GM21528 (cell line): Measurements from ENCODE around the gene STPG2.

Source experiments
- ATAC-seq: cut with Tn5 transposase; IDR thresholded peaks from one replicate; pipeline ENCODE4 v1.9.1; 2021; ENCODE audit warnings: mild to moderate bottlenecking, moderate library complexity; ENCODE audit not compliant: unreplicated experiment, low FRiP score

The STPG2 gene

DNA sequence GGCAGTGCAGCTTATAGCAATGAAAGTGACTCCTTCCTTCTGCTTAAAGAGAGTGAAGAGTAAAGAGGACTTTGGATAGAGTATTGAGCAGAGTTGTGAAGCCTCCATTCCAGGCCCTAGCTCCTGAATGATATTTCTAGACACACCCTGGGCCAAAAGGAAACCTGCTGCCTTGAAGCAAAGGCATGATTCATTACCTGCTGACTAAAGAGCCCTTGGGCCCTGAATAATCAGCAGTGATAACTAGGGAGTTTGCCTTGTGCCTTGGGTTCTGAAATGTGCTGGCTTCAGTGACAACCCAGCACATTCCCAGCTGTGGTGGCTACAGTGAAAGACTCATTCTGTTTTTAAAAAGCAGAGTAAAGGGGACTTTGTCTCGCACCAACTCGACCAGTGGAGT is 49.2 kb downstream of the STPG2 start:
- no peak for ATAC-seq

DNA sequence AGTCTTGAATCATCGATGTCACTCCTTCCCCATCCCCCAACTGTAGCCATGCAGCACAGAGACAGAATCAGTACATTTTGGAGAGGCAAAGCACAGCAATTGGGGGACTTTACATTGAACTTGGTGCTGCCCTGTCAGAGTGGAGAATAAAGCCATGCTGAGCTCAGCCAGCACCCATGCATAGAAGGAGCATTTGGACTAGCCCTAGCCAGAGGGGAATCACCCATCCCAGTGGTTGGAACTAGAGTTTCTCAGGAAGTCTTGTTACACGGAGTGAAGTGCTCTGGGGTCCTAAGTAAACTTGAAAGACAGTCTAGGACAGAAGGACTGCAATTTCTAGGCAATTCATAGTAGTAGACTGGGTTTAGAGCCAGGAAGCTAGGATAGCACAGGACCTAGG is 49.6 kb downstream of the STPG2 start:
- ATAC-seq, result no peak

DNA sequence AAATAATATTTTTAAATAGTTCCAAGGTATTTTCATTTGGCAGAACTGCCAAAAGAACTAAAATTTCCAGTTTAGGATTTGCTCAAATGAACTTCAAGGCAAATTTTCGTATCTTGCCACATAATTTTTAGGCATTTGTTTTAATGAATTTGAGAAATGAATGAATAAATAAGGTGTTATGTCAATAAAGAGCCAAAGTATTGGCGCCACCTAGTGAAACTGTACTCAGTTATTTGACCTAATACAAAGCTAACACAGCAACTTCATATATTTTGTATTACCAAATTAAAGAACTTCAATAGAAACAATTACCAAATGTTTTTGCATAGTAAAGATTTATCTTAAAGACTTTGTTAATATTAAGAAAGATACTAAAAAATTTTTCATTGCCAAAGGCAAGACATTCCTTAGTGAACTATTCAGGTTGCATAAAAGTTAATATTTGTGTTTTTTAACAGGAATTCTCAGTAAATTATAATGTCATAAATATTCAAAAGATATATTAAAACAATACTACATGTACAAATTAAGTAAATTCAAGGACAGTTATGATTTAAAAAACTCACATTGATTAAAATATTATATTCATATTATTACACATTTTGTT is 50.3 kb downstream of the STPG2 start:
- ATAC-seq, result no peak

DNA sequence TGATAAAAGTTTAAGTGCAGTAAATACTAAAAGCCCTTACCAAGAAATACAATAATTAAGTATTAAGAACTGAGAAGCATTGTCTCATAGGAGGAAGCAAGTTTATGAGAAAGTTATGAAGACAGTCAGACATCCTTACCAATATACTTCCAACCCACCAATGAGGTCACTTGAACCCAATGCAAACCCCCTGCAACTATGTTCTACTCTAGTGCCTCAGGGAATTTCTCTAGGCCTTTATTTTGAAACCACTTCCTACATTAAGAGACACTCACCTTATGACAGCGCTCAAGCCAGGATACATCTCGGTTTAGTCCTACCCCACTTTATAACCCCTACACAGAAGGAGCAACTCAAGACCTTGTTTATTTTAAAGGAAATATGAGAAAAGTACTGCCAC is 61.3 kb downstream of the STPG2 start:
- no peak for ATAC-seq

DNA sequence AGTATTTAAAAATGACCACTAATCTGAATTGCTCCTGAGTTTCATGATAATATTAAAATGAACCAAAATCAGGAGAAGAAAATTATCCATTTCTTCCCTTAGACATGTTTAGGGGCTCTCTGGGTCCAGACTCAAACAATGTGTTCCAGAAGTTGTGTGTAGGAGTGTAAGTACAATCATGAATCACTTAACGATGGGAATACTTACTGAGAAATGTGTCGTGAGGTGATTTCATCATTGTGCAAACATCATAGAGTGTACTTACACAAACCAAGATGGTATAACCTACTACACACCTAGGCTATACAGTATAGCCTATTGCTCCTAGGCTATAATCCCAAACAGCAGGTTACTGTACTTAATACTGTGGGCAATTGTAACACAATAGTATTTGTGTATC is 74.8 kb downstream of the STPG2 start:
- no peak for ATAC-seq

DNA sequence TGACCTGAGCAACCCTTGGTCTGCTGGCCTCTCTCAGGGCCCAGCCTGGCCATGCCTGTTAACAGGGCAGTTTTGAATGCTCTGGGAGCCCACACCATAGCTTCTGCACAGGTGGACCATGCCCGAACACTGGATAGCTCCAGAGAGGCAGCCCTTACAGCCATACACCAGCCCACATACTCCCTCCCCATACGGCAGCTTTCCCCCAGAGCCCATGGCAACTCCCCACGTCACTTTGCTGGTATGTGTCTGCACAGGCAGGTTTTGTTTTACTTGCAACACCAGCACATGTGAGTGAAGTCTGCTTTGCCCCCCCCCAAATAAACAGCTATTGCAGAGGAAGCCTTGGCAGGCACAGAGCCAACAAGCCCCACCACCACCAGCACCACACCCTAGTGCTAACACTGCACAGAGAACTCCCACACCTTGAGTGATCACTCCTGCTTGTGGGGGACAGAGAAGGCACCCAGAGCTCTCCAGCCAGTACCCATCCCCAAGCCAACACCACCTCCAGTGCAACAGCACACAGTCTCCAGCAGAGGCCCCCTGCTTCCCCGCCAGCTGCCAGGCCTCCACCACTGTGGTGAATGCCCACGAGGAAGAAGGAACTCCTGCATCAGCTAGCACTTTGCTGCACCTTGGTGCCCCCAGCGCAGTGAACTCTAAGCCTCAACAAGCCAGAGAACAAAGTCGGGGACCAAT is 87.3 kb downstream of the STPG2 start:
- no peak for ATAC-seq

DNA sequence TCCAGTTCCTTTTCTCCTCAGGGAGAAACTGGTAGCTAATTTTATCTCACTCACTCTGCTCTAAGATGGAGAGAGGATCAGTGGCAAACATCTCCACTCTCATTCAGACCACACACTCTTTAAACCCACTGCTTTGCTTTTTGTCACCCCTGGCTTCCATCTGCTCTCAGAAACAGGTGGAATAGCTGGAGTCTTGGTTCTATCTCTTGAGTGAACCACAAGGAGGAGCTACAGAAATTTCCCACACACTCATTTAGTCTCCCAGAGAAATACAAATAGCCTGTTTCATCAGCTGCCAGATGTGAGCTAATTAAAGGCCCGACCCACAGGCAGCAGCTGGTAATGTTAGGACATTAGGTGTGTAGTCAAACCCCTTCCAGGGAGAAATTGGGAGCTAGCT is 96.6 kb downstream of the STPG2 start:
- ATAC-seq, result no peak

DNA sequence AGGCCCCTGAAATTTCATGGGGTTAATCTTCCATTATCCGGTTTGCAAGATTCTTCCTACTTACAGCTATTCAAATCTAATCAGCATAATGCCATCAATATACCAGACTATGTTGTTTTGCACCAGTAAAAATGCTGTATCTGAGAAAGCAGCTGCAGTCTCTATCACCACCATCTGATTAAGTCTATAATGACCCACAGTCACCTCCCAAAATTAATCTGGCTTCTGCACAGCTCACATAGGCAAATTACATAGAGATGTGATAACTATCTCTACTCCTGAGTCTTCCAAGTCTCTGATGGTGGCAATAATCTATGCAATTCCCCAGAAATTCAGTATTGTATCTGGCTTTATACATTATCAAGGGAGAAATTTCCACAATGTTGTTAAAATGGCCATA is 113.2 kb downstream of the STPG2 start:
- ATAC-seq, result no peak

DNA sequence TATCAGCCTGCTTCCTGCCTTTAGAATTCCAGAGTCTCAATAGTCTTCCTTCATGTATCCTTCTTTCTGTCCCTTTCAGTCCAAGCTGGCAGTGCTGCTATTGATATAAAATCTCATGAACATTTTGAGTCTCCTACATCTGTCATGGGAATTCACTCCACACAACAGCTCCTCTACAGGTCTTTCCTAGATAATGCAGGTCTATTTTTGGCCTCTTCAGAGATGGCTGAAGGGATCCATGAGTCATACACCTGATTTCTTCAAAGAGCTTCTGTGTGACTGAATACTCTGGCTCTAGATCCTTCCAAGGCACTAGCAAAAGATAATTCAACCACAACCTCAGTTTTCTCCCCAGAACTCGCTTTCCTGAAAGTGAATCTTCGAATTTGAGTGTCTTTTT is 115.4 kb downstream of the STPG2 start:
- ATAC-seq, result no peak

DNA sequence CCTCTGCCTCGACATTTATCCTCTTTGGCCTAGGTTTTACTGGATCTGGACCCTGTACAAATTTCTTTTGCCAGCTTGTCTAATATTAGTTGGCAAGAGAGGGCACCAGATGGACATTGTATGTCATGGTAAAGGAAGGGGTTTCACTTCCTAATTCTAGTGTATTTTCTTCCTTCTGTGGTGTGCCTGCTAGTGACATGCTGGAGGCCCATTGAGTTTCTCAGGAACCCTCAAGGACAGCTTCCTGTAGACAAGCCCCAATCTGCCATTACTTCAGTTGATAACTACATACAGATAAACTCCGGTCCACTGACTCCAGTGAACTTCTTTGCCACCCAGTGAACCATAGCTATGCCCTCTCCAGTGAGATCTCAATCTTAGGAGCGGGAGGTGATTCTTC is 116.9 kb downstream of the STPG2 start:
- no peak for ATAC-seq

DNA sequence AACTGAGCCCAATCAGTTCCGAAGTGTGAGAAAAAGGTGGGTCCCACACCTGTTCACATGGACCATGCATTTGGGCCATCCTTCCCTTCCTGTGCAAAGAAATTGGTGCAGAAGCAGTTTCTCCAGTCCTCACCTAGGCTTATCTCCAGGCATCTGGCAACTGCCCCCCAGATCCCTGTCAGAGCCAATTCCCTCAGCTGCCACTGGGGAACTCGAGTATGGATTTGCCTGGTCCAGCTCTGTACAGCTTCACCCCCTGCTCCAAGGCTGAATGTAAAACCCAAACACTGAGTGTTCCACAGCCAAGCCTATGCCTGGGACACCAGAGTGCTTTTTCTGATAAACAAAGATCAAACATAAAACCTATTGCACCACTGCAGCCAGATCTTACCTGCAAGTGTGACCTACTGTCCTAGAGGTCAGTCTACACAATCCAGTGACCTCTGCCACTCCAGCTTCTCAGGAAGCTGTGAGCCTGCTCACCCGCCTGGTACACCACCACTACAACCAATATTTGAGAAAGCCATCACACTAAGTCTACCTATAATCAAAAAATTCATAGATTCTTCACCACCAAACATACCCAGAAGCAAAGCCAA is 136.4 kb downstream of the STPG2 start:
- ATAC-seq, result no peak

DNA sequence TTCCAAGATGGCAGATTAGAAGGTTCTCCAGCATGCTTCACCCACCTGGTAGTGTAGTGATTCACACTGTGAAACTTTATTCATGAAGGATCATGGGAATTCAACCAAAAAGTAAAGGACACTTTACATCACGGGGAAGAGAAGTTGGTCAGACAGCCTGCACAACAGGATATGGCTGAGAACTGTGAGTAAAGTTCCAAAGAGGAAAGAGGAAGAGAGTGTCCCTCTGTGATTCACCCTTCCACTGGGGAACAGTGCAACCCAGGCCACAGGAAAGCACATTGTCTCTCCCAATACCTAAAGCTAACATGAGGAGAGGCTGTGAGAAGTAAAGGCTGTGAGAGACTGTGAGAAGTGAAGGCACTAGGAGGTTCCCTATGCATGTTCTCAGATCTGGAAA is 137.2 kb downstream of the STPG2 start:
- no peak for ATAC-seq

DNA sequence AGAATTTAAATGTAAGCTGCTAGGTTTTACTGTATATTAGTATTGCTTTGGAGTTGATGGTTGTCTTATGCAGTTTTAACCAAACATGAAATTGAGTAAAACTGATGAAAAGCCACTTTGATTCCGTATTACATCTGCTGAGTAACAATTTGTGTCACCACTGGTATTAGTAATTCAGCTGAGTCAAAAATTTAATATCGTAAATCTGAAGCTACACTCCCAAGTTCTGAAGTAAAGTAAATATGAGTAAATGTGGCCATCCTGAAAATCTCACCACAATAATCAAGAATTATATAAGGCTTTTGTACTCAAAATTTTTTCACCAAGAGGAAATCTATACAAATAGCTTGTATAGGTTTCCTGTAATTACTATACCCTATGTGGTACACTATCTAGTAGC is 142.3 kb downstream of the STPG2 start:
- no peak for ATAC-seq

DNA sequence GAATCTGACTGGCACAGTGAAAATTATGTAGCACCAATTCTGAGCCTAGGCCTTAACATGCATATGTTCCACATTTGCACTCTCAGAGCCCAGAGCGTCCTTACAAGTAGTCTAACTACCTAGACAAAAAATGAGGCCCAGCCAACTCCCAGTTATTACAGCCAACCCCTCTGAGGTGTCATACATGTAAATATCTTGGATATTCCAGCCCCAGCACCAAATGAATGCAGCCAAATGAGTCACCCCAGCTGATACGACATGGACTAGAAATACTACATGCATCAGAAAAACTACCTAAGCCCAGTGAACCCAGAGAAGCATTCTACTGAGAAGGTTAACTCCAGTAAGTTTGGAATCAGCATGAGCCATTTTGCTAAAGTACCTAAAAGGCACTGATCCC is 145.1 kb downstream of the STPG2 start:
- no peak for ATAC-seq

DNA sequence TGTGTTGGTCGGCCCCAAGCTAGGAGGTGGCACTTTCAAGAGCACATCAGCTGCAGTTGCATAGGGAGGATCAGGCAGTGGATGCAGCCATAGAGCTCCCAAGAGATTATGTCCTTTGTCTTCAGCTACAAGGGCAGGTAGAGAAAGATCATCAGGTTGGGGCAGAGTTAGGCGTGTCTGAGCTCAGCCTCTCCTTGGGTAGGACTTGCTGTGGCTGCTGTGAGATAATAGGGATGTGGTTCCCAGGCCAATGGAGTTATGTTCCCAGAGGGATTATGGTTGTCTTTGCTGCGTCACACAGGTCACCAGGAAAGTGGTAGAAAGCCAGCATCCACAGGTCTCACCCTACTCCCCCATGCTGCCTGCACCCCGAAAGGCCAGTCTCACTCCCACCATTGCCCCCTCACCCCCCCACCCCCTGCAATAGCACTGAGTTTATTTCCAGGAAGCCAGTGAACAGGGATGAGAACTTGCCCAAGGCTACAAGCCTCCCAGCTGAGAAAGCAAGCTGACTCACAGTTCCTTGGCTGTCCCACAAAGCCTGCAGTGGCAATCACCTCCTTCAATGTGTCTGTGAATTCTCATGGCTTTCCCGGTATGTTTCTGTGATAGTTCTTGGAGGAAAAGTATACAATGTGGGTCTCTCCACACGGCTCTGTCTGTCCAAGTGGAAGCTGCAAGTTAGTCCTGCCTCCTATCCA is 148.4 kb downstream of the STPG2 start:
- ATAC-seq, result no peak

DNA sequence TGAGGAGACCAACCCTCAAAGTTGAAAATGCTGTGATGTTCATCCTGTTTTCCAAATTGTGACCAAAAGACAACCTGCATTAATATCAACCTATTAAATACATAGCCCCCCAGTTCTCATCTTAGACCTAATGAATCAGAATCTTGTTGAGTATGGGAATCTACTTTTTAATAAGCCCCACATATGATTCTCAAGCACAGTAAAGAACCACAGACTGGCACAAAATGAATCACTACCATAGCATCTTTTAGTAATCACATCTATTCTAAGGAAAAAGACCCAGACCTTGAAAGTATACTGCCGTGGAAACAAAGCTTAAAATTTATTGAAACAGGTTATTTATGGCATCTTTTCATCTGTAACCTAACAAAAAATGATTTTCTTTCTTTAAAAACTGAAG is 152.9 kb downstream of the STPG2 start:
- ATAC-seq, result no peak

DNA sequence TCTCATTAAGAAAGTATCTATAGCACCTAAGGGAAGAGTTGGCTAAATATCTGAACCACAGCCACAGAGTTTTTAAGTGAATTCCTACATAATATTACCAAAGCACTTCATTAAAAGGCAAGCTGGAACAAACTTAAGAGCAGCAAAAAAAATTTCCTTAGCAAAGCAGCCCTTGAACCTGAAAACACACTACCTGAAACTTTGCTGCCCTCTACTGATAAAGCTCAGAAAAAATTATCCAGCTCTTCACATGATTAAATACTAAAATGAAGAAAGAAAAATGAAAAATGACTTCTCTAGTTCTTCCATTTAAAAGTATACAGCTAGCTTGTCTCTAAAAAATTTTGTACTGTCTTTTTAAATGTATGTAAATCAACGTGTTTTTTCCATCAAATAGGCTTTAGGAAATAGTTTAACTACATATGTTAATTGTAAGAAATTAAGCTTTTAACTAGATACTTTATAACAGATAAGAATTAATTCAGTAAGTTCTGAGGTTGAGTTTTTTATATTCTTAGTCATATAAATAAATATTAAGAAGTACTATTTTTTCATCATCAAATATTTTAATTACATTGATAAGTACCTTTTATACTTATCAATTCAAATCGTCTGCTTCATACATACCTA is 156.1 kb downstream of the STPG2 start:
- no peak for ATAC-seq

DNA sequence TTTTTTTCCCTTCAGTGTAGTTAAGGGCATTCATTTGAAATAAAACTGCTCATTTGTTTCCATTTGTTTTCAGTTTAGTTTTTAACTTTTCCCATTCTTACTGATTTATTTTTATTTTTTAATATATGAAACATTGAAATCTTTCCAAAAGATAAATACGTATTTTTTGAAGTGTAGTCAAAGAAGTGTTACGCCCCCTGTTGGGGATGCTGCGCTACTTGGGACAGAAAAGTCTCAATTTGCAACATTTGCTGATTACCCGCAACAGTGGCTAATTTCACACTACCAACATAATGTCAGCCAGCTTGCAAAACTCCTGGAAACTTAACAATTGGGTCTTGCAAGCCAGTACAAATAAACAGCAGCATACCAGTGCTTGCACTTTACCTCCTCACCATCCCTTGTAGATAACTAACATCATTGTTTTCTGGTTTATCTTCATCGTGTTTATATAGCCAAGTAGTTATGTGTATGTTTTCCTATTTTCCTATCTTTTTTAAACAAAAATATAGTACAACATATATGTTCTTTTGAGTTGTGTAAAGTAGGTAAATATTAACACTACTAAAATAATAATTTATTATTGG is 158.6 kb downstream of the STPG2 start:
- ATAC-seq, result no peak

DNA sequence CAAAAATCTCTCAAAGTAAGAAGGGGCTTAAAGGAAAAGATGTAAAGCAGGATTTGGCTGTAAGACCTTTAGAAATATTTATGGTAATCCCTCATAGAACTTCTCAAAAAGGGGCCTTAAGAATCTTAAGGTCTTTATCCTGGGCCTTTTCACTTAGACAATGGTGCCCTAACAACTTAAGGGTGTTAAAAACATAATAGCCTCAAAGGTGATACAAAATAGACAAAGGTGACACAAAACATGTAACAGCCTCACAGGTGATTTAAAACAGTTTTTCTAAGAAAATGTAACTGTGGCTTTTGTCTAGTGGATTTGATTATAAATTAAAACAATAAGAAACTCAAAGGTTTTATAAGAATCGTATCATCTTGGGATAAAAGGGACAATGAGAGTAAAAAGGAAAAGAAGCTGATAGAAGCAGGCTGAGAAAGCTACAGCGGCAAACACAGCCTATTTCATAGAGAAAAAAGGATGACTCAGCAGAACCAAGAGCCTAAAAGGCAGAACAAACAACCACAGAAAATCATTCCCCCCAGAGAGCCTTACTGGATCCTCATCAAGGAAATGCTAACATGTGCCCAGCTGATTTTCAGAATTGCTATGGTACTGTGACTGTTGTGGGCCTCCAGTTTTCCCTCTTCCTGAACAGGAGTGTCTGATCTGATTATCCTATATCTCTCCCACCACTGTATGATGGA is 164.3 kb downstream of the STPG2 start:
- no peak for ATAC-seq
